Sigmoid colon (tissue), 4 donors: ENCODE results near the gene PBOV1.

Experiments used
- CTCF ChIP-seq, 4 experiments: fragments of 450-650 bp in 3 of 4; fragments of 200-600 bp in 1 of 4; IDR thresholded peaks; one replicate each; pipeline ENCODE4 v1.5.1; 2016 to 2019; ENCODE audit warnings: antibody characterized with exemption in 4 of 4, mild to moderate bottlenecking in 3 of 4, moderate library complexity in 2 of 4
- POLR2A ChIP-seq, 2 donors: fragments of 450-650 bp; IDR thresholded peaks; one replicate each; pipeline ENCODE4 v1.6.1; 2016; ENCODE audit warnings: antibody characterized with exemption in 2 of 2, mild to moderate bottlenecking in 2 of 2, moderate library complexity in 2 of 2
- POLR2AphosphoS5 ChIP-seq, 4 donors: sonication (generic); formaldehyde crosslinking; IDR thresholded peaks; one replicate each; pipeline ENCODE4 v1.6.1; 2017; ENCODE audit warnings: antibody characterized with exemption in 4 of 4

DNA sequence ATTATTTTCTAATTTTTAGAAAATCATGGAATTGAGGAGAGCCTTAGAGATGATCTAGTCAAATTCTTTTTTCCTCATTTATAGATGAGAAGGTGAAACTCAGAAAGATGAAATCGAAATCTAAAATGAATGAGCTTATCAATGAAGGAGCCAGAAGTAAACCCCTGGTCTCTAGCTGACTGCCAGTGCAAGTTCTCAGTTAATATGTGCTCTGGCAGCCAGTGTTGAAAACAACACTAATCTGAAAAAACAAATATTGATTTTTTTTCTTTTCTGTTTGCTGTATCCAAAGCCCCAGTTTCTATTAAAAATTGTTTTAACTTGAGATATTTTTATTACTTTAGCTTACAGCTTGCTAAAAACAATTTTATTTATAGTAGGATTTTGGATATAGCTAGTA is 21.5 kb upstream of the PBOV1 start:
- TF ChIP-seq CTCF (IDR thresholded peaks at IDR 0.05), result no peak
- TF ChIP-seq POLR2A (IDR thresholded peaks at IDR 0.05), result no peak
- TF ChIP-seq POLR2AphosphoS5 (IDR thresholded peaks at IDR 0.05), result no peak
